VCaP (cell line): ENCODE data around the gene C1orf122.

Experiments
- H3K27ac ChIP-seq: fragments of 450-650 bp; 2 replicates; pipeline ENCODE4 v1.5.1; 2017
- CTCF ChIP-seq: fragments of 450-650 bp; conservative IDR thresholded peaks from 2 replicates; pipeline ENCODE4 v1.5.1; 2017; ENCODE audit warnings: mild to moderate bottlenecking, moderate library complexity

Gene C1orf122

GRCh38 chr1:37764888-37765441, 42.6 kb upstream of the C1orf122 start, which contains the start of gene EPHA10:
TSS of gene EPHA10 (minus strand) at chr1:37765120. CDS start at chr1:37765066, 54 bp downstream.
- H3K27ac ChIP-seq = peak within 1 kb of the TSS; percentile 44; the same call in 1 of the 2 replicates
- TF ChIP-seq CTCF = no peak

GRCh38 chr1:37765916-37766664, 41.5 kb upstream of the C1orf122 start:
- peak overlapping the region; percentile 44; the same call in 1 of the 2 replicates for H3K27ac ChIP-seq
- TF ChIP-seq CTCF = peak; percentile 34

- TF ChIP-seq CTCF = no peak
- H3K27ac ChIP-seq = no peak overlapping the region
These were observed 40.1 kb upstream of the C1orf122 start for GRCh38 chr1:37767488-37767887.

- H3K27ac ChIP-seq = peak overlapping the region; percentile 62
These were observed 36.1 kb upstream of the C1orf122 start for GRCh38 chr1:37771440-37771839.

GRCh38 chr1:37776946-37777516, 30.6 kb upstream of the C1orf122 start:
- no peak overlapping the region for H3K27ac ChIP-seq

GRCh38 chr1:37778654-37779053, 28.9 kb upstream of the C1orf122 start:
- no peak for TF ChIP-seq CTCF

More at GRCh38 chr1:37776946-37777516, 30.6 kb upstream of the C1orf122 start:
- no peak for TF ChIP-seq CTCF

GRCh38 chr1:37782491-37782890, 25.1 kb upstream of the C1orf122 start:
- no peak overlapping the region for H3K27ac ChIP-seq

More at GRCh38 chr1:37778654-37779053, 28.9 kb upstream of the C1orf122 start:
- no peak overlapping the region for H3K27ac ChIP-seq

More at GRCh38 chr1:37782491-37782890, 25.1 kb upstream of the C1orf122 start:
- no peak for TF ChIP-seq CTCF
